ENCODE measurements around the gene DCAF16. TPM values are rescaled to one million over a fixed set of nuclear protein-coding genes. Genes with fewer than 3 reads are reported as not detected.
"Not testable (repeated sequence)": the region's sequence is repeated elsewhere in the genome, so short reads cannot be mapped to it uniquely, and the experiment has no call there.

DCAF16 gene
- total RNA-seq: 10 to 100 TPM; 42.6 to 48.0 TPM
- 30.5 TPM for polyA plus RNA-seq (ENCODE audit: insufficient read depth, low read depth, low replicate concordance)
- long read RNA-seq, donor 1, full-length matches to known transcripts: 7 of 17 reads
- long read RNA-seq, donor 1, partial matches to known transcripts: 10 of 17 reads
- long read RNA-seq, donor 1, other reads (novel, unspliced or antisense): 0 of 17 reads
- long read RNA-seq, donor 2, full-length matches to known transcripts: 4 of 4 reads
- long read RNA-seq, donor 2, partial matches to known transcripts: 0 of 4 reads
- long read RNA-seq, donor 2, other reads (novel, unspliced or antisense): 0 of 4 reads

DNA sequence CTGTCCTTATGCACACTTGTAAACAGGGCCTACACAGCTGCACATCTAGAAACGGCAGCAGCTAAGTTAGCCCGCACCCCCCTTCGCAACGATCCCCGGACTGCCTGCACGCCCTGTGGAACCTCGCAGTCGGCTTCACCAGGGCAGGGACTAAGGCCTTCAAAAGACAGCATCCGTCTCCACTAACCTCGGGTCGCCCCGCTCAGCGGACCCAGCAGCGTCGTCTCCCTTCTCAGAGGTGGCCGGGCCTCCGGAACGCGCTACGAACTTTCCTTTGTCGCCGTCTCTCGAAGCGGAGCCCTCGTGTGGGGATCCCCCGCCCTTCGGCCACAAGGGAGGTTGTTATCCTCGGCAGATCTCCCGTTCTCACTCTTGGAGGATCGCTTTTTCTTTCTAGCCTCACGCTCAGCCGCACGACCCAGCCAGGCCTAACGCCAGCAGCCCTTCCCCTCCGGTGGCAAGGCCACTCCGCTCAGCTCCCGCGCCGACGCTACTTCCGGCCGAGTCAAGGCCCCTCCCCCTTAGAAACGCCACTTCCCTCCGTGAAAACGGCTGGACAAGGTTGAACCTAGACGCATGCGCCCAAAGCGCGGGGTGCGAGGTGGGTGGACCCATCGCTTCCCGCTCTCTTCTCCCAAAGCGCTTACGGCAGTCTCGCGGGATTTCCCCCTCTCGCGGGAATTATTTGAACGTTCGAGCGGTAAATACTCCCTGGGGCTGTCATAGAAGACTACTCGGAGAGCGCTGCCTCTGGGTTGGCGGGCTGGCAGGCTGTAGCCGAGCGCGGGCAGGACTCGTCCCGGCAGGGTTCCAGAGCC, at the start of gene DCAF16, which contains the start of gene NCAPG:
DCAF16 (minus strand) TSS at position 498 of the 818 bp plus-strand sequence. CDS start 6,616 bp downstream, outside the sequence.
NCAPG (plus strand) TSS at position 720 of the 818 bp plus-strand sequence. CDS start 99 bp downstream, outside the sequence.
- H3K27me3 ChIP-seq: no peaks in the 10 kb centered on the region
- intact Hi-C loops (cut with DNase I; ENCODE audit: low total_unique reads): no loop called here
- DNase-seq: peak; percentile 99
- H3K36me3 ChIP-seq (ENCODE audit: low read depth, missing control alignments): no peaks in the 10 kb centered on the region
- WGBS, 2 donors: 0 to 1% methylated on average over 34 to 69 of the region's 69 CpGs
- peak within 1 kb of the TSS; percentile 83 to 93 for H3K4me3 ChIP-seq
- TF ChIP-seq POLR2A (IDR thresholded peaks at IDR 0.05): peak; percentile 96
- TF ChIP-seq, protein P1, sequence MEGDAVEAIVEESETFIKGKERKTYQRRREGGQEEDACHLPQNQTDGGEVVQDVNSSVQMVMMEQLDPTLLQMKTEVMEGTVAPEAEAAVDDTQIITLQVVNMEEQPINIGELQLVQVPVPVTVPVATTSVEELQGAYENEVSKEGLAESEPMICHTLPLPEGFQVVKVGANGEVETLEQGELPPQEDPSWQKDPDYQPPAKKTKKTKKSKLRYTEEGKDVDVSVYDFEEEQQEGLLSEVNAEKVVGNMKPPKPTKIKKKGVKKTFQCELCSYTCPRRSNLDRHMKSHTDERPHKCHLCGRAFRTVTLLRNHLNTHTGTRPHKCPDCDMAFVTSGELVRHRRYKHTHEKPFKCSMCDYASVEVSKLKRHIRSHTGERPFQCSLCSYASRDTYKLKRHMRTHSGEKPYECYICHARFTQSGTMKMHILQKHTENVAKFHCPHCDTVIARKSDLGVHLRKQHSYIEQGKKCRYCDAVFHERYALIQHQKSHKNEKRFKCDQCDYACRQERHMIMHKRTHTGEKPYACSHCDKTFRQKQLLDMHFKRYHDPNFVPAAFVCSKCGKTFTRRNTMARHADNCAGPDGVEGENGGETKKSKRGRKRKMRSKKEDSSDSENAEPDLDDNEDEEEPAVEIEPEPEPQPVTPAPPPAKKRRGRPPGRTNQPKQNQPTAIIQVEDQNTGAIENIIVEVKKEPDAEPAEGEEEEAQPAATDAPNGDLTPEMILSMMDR (IDR thresholded peaks at IDR 0.05): no peak
- no peaks in the 10 kb centered on the region for H3K9me3 ChIP-seq
- peak within 1 kb of the TSS; percentile 98 for H3K27ac ChIP-seq
- H3K4me1 ChIP-seq: peaks cover 28% of the 10 kb centered on the region

DNA sequence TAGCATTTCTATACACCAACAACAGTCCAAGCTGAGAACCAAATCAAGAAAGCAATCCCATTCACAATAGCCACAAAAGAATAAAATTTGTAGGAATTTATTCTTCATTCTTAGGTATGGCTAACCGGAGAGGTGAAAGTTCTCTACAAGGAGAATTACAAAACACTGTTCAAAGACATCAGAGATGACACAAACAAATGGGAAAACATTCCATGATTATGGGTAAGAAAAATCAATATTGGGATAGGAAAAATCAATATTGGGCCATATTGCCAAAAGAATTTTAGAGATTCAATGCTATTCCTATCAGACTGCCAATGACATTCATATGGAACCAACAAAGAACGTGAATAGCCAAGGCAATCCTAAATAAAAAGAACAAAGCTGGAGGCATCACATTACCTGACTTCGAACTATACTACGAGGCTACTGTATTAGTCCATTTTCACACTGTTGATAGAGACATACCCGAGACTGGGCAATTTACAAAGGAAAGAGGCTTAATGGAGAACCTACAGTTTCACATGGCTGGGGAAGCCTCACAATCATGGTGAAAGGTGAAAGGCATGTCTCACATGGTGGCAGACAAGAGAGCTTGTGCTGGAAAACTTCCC, 49.3 kb upstream of the DCAF16 start:
- Histone ChIP-seq H3K36me3 (ENCODE audit: low read depth, missing control alignments) (no peaks in the 10 kb centered on the region), H3K9me3 (no peaks in the 10 kb centered on the region), H3K27me3 (no peaks in the 10 kb centered on the region), H3K27ac (no peak overlapping the region), H3K4me1 (no peaks in the 10 kb centered on the region), H3K4me3 (no peak overlapping the region)
- no peak for DNase-seq
- intact Hi-C loops (cut with DNase I; ENCODE audit: low total_unique reads): no loop called here
- TF ChIP-seq, protein P1 (IDR thresholded peaks at IDR 0.05): no peak
- TF ChIP-seq POLR2A (IDR thresholded peaks at IDR 0.05): no peak
- WGBS, 2 donors: 95 to 100% methylated on average over 5 of the region's 5 CpGs

DNA sequence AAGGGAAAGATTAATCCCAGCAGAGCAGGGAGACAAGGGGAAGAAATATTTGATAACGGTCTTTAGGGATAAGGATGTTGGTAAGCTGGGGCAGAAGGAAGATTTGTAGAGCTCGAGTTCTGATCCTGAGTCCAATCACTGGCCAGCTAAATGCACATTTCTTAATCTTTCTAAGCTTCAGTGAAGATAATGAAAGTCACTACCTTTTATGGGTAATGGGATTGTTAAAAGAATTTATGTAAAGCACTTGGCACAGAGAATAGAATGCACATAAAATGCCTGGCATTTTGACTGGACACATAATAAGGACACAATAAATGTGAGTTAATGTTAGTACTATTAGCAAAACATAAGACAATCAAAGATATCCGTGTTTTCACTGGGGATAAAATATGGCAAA, 43.5 kb upstream of the DCAF16 start:
- TF ChIP-seq POLR2A (IDR thresholded peaks at IDR 0.05): no peak
- Histone ChIP-seq H3K4me1 (no peaks in the 10 kb centered on the region), H3K36me3 (ENCODE audit: low read depth, missing control alignments) (no peaks in the 10 kb centered on the region), H3K9me3 (no peaks in the 10 kb centered on the region), H3K4me3 (no peak overlapping the region), H3K27ac (no peak overlapping the region), H3K27me3 (no peaks in the 10 kb centered on the region)
- no peak for DNase-seq
- 77 to 85% methylated on average over 3 of the region's 3 CpGs for WGBS, 2 donors
- intact Hi-C loops (cut with DNase I; ENCODE audit: low total_unique reads): no loop called here

DNA sequence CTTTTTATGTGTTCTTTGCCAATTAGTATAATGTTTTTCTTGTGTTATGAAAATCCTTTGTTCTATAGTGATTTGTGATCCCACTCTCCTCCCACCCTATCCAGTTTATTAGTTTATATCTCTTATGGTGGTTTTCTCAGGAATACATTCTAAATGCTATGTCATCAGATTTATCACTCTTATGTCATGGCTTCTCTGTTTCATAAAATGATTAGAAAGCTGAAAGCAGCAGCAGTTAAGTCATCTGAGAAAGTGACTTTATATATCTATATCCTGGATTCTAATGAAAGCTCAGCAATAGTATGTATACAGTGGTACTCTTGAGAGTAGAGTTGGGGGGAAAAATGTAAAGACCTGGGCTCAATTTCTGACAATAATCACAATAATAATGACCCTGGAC, 41.4 kb upstream of the DCAF16 start:
- intact Hi-C loops (cut with DNase I; ENCODE audit: low total_unique reads): no loop called here
- Histone ChIP-seq H3K27ac (no peak overlapping the region), H3K4me3 (no peak overlapping the region), H3K36me3 (ENCODE audit: low read depth, missing control alignments) (no peaks in the 10 kb centered on the region), H3K27me3 (no peaks in the 10 kb centered on the region), H3K9me3 (no peaks in the 10 kb centered on the region), H3K4me1 (no peaks in the 10 kb centered on the region)
- no peak for DNase-seq
- TF ChIP-seq POLR2A (IDR thresholded peaks at IDR 0.05): no peak
- TF ChIP-seq, protein P1 (IDR thresholded peaks at IDR 0.05): no peak

DNA sequence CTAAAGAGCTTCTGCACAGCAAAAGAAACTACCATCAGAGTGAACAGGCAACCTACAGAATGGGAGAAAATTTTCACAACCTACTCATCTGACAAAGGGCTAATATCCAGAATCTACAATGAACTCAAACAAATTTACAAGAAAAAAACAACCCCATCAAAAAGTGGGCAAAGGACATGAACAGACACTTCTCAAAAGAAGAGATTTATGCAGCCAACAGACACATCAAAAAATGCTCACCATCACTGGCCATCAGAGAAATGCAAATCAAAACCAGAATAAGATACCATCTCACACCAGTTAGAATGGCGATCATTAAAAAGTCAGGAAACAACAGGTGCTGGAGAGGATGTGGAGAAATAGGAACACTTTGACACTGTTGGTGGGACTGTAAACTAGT, 39.7 kb upstream of the DCAF16 start:
- H3K27ac ChIP-seq; H3K27me3 ChIP-seq; H3K9me3 ChIP-seq; H3K36me3 ChIP-seq (ENCODE audit: low read depth, missing control alignments); H3K4me1 ChIP-seq; DNase-seq; intact Hi-C loops (cut with DNase I; ENCODE audit: low total_unique reads); H3K4me3 ChIP-seq: not testable (repeated sequence)
- WGBS, 2 donors: 92 to 100% methylated on average over 1 of the region's 1 CpG

Data from testis (tissue), 5 donors.